Measurements from ENCODE around the gene ITPR1. TPM values are rescaled to one million over a fixed set of nuclear protein-coding genes. Genes with fewer than 3 reads are reported as not detected.

Gene ITPR1
- total and polyA plus RNA-seq, 11 donors: 8.9 to 55.8 (median 19.9) TPM

GRCh38 chr3:4709341-4709740 lies 216.2 kb downstream of the ITPR1 start:
- TF ChIP-seq POLR2A (IDR thresholded peaks at IDR 0.05) (no peak), CTCF (IDR thresholded peaks at IDR 0.05) (no peak)
- peaks cover 0 to 91% (median 67%) of the 10 kb centered on the region in 9 donors for H3K36me3 ChIP-seq
- no peaks in the 10 kb centered on the region for H3K27me3 ChIP-seq
- H3K4me3 ChIP-seq: no peak overlapping the region
- H3K27ac ChIP-seq: no peak overlapping the region
- intact Hi-C loops (cut with DNase I): loop anchor here in 2 of 10 donors (2.0 to 5.0 kb wide), 2 partner anchors 51 to 52 kb away; no protein-coding TSS in a partner anchor
- DNase-seq (no peak), ATAC-seq (no peak)
- WGBS, 4 donors: 32 to 51% (median 42%) methylated on average over 1 of the region's 1 CpG
- H3K9me3 ChIP-seq: no peaks in the 10 kb centered on the region
- H3K4me1 ChIP-seq: peaks cover 0 to 15% (median 0%) of the 10 kb centered on the region in 12 donors

GRCh38 chr3:4710191-4710590 lies 217.0 kb downstream of the ITPR1 start:
- TF ChIP-seq CTCF (IDR thresholded peaks at IDR 0.05) (no peak), POLR2A (IDR thresholded peaks at IDR 0.05) (no peak)
- no peaks in the 10 kb centered on the region for H3K9me3 ChIP-seq
- no peak overlapping the region for H3K4me3 ChIP-seq
- DNase-seq: no peak
- intact Hi-C loops (cut with DNase I): loop anchor here in 9 of 10 donors (2.0 to 10.0 kb wide), 9 partner anchors 53 to 475 kb away; partner anchors contain the start of gene EDEM1 (in 1 of the 9)
- H3K27ac ChIP-seq: no peak overlapping the region
- H3K4me1 ChIP-seq: peaks cover 0 to 11% (median 0%) of the 10 kb centered on the region in 12 donors
- 84 to 88% (median 85%) methylated on average over 15 to 16 of the region's 16 CpGs for WGBS, 4 donors
- no peak for ATAC-seq
- H3K36me3 ChIP-seq: peaks cover 0 to 90% (median 63%) of the 10 kb centered on the region in 9 donors
- no peaks in the 10 kb centered on the region for H3K27me3 ChIP-seq

GRCh38 chr3:4711680-4711992 lies 218.5 kb downstream of the ITPR1 start:
- peaks cover 0 to 81% (median 55%) of the 10 kb centered on the region in 9 donors for H3K36me3 ChIP-seq
- DNase-seq: no peak
- ATAC-seq: peak in 1 of 4 donors; percentile 25
- TF ChIP-seq CTCF (IDR thresholded peaks at IDR 0.05) (no peak), POLR2A (IDR thresholded peaks at IDR 0.05) (no peak)
- 5 to 11% (median 8%) methylated on average over 1 of the region's 1 CpG for WGBS, 4 donors
- no peak overlapping the region for H3K4me3 ChIP-seq
- H3K9me3 ChIP-seq: no peaks in the 10 kb centered on the region
- peaks cover 0 to 16% (median under 1%) of the 10 kb centered on the region in 12 donors for H3K4me1 ChIP-seq
- no peaks in the 10 kb centered on the region for H3K27me3 ChIP-seq
- intact Hi-C loops (cut with DNase I): loop anchor here (1.0 to 10.0 kb wide), 12 partner anchors 54 to 473 kb away; partner anchors contain the start of gene EDEM1 (in 1 of the 10)
- peak overlapping the region in 1 of 12 donors; percentile 10 for H3K27ac ChIP-seq

GRCh38 chr3:4712109-4712508 lies 219.0 kb downstream of the ITPR1 start:
- intact Hi-C loops (cut with DNase I): loop anchor here in 8 of 10 donors (2.0 to 10.0 kb wide), 7 partner anchors 55 to 473 kb away; partner anchors contain the start of gene EDEM1 (in 1 of the 8)
- WGBS, 4 donors: 81 to 85% (median 82%) methylated on average over 7 of the region's 7 CpGs
- no peak for TF ChIP-seq POLR2A (IDR thresholded peaks at IDR 0.05)
- no peak for TF ChIP-seq CTCF (IDR thresholded peaks at IDR 0.05)
- Histone ChIP-seq H3K4me3 (no peak overlapping the region), H3K27ac (no peak overlapping the region), H3K4me1 (peaks cover 0 to 16% (median 2%) of the 10 kb centered on the region in 12 donors), H3K27me3 (no peaks in the 10 kb centered on the region), H3K36me3 (peaks cover 0 to 78% (median 50%) of the 10 kb centered on the region in 9 donors), H3K9me3 (no peaks in the 10 kb centered on the region)
- ATAC-seq (peak in 1 of 4 donors; percentile 30), DNase-seq (no peak)

All from heart left ventricle (tissue), 16 donors.